HCT116 (cell line): ENCODE measurements around the gene PCNX1. TPM values are rescaled to one million over a fixed set of nuclear protein-coding genes. Genes with fewer than 3 reads are reported as not detected.

Experiments
- ATAC-seq: fragments of 200-7000 bp; cut with Tn5 transposase; 2 replicates; pipeline ENCODE4 v1.9.1; 2020; ENCODE audit warnings: mild to moderate bottlenecking, moderate library complexity
- BruUV-seq: library from RNA; stranded (reverse); fragments of 400-500 nt; replicated peaks from 2 replicates; lab custom pipeline; 2021; lab: Mats Ljungman, UMichigan
- CTCF ChIA-PET: fragments of 300-600 bp; sonication (Branson Sonifier 250); formaldehyde crosslinking; loops from one replicate; lab custom pipeline; 2021; ENCODE audit warnings: antibody characterized with exemption; lab: Charles Lee
- POLR2A ChIA-PET: fragments of 300-600, 350-600 bp; sonication (Branson Sonifier 250); formaldehyde crosslinking; loops from one replicate; lab custom pipeline; 2021; ENCODE audit warnings: antibody characterized with exemption; lab: Charles Lee
- RAD21 ChIA-PET, 2 experiments: fragments of 300-600 bp; sonication (Branson Sonifier 250); formaldehyde crosslinking; loops; one replicate each; lab custom pipeline; 2023; ENCODE audit warnings: low total read pairs in 2 of 2; ENCODE audit not compliant: uncharacterized antibody in 2 of 2, unreplicated experiment in 2 of 2, low non-redundant PET in 1 of 2; lab: Charles Lee
- DNase-seq: peaks from one replicate; pipeline ENCODE4 v3.0.0-alpha.2; 2010; ENCODE audit warnings: low read depth, low spot score
- H2AFZ ChIP-seq: fragments of 200-600 bp; shearing (Covaris generic), sonication (generic); 2 replicates; pipeline ENCODE4 v1.6.1; 2017; ENCODE audit warnings: low read depth, mixed run types, mixed read lengths, antibody characterized with exemption, low read length; ENCODE audit not compliant: poor library complexity, severe bottlenecking
- H3K27ac ChIP-seq: 2 replicates; pipeline ENCODE4 v1.5.1; 2012; ENCODE audit warnings: low read depth, low read length
- H3K27me3 ChIP-seq: fragments of 200-600 bp; sonication (generic); 2 replicates; pipeline ENCODE4 v1.6.1; 2016; ENCODE audit warnings: mixed run types, low read length, mixed read lengths; ENCODE audit not compliant: insufficient read depth
- H3K36me3 ChIP-seq, 2 experiments: fragments of 200-500 bp in 1 of 2; fragments of 200-600 bp in 1 of 2; sonication (Bioruptor generic) in 1 of 2; sonication (generic) in 1 of 2; 2 replicates each; pipeline versions ENCODE4 v1.5.1 to v1.6.1; 2014 to 2016; ENCODE audit warnings: low read length in 2 of 2, inconsistent platforms in 1 of 2, mixed read lengths in 1 of 2, mixed run types in 1 of 2; ENCODE audit not compliant: insufficient read depth in 2 of 2, control insufficient read depth in 1 of 2
- H3K4me1 ChIP-seq, 2 experiments: fragments of 200-600 bp in 1 of 2; sonication (generic) in 1 of 2; 2 replicates each; pipeline versions ENCODE4 v1.5.1 to v1.6.1; 2012 to 2017; ENCODE audit warnings: low read length in 2 of 2, inconsistent platforms in 1 of 2, mild to moderate bottlenecking in 1 of 2, mixed read lengths in 1 of 2, mixed run types in 1 of 2, moderate library complexity in 1 of 2; ENCODE audit not compliant: insufficient read depth in 2 of 2, control insufficient read depth in 1 of 2
- H3K4me2 ChIP-seq: fragments of 200-600 bp; sonication (generic); 2 replicates; pipeline ENCODE4 v1.6.1; 2017; ENCODE audit warnings: mixed run types, low read length, mixed read lengths
- H3K4me3 ChIP-seq, 2 experiments: fragments of 200-600 bp in 1 of 2; sonication (generic) in 1 of 2; replicated peaks in 1 of 2; 2 replicates each; pipeline ENCODE4 v1.5.1; 2011 to 2016; ENCODE audit warnings: low read length in 2 of 2, control low read depth in 1 of 2, low read depth in 1 of 2, mild to moderate bottlenecking in 1 of 2, mixed read lengths in 1 of 2, mixed run types in 1 of 2
- H3K79me2 ChIP-seq: fragments of 200-600 bp; sonication (generic); 2 replicates; pipeline ENCODE4 v1.6.1; 2017; ENCODE audit warnings: mild to moderate bottlenecking, mixed run types, low read length, moderate library complexity, mixed read lengths; ENCODE audit not compliant: insufficient read depth
- H3K9ac ChIP-seq: fragments of 200-600 bp; sonication (generic); 2 replicates; pipeline ENCODE4 v1.6.1; 2016; ENCODE audit warnings: low read length, mixed read lengths
- H3K9me2 ChIP-seq: fragments of 200-600 bp; sonication (generic), shearing (Covaris generic); 2 replicates; pipeline ENCODE4 v1.6.1; 2017; ENCODE audit warnings: mixed run types, mild to moderate bottlenecking, moderate library complexity; ENCODE audit not compliant: insufficient read depth
- H3K9me3 ChIP-seq, 2 experiments: fragments of 200-500 bp in 1 of 2; fragments of 200-600 bp in 1 of 2; sonication (Bioruptor generic) in 1 of 2; sonication (generic) in 1 of 2; 2 replicates each; pipeline ENCODE4 v1.6.1; 2014 to 2017; ENCODE audit warnings: low read length in 2 of 2, mixed read lengths in 2 of 2, inconsistent platforms in 1 of 2, low read depth in 1 of 2, mild to moderate bottlenecking in 1 of 2, mixed run types in 1 of 2, moderate library complexity in 1 of 2; ENCODE audit not compliant: control insufficient read depth in 1 of 2, insufficient read depth in 1 of 2
- H4K20me1 ChIP-seq: fragments of 200-600 bp; sonication (generic), shearing (Covaris generic); 2 replicates; pipeline ENCODE4 v1.6.1; 2017; ENCODE audit warnings: mixed run types, mild to moderate bottlenecking, moderate library complexity; ENCODE audit not compliant: insufficient read depth
- CEBPB ChIP-seq: IDR thresholded peaks from 2 replicates; pipeline ENCODE4 v1.6.1; 2012; ENCODE audit warnings: low read depth
- CTCF ChIP-seq, 3 experiments: fragments of 200-600 bp in 1 of 3; sonication (generic) in 1 of 3; IDR thresholded peaks in 2 of 3; conservative IDR thresholded peaks in 1 of 3; 2 replicates each; pipeline ENCODE4 v1.5.1; 2012 to 2017; ENCODE audit warnings: low read depth in 2 of 3, low read length in 2 of 3, antibody characterized with exemption in 1 of 3, borderline replicate concordance in 1 of 3, control low read depth in 1 of 3, mild to moderate bottlenecking in 1 of 3, mixed read lengths in 1 of 3, mixed run types in 1 of 3, moderate library complexity in 1 of 3; ENCODE audit not compliant: insufficient read depth in 1 of 3
- EGR1 ChIP-seq: IDR thresholded peaks from 2 replicates; pipeline ENCODE4 v1.6.1; 2012; ENCODE audit warnings: low read depth
- ELF1 ChIP-seq: IDR thresholded peaks from 2 replicates; pipeline ENCODE4 v1.6.1; 2012; ENCODE audit warnings: low read depth, borderline replicate concordance
- EZH2 ChIP-seq: fragments of 200-600 bp; sonication (generic); IDR thresholded peaks from 2 replicates; pipeline ENCODE4 v1.6.1; 2017; ENCODE audit warnings: antibody characterized with exemption, mixed run types
- EZH2phosphoT487 ChIP-seq: fragments of 200-600 bp; IDR thresholded peaks from 2 replicates; pipeline ENCODE4 v1.6.1; 2018; ENCODE audit warnings: antibody characterized with exemption, borderline replicate concordance
- FOSL1 ChIP-seq: IDR thresholded peaks from 2 replicates; pipeline ENCODE4 v1.6.1; 2012; ENCODE audit warnings: low read depth
- JUND ChIP-seq: IDR thresholded peaks from 2 replicates; pipeline ENCODE4 v1.6.1; 2012
- MAX ChIP-seq: IDR thresholded peaks from 2 replicates; pipeline ENCODE4 v1.6.1; 2012
- POLR2A ChIP-seq: IDR thresholded peaks from 2 replicates; pipeline ENCODE4 v1.7.0; 2011; ENCODE audit warnings: borderline replicate concordance; ENCODE audit not compliant: insufficient read depth, insufficient read length; ENCODE audit errors: extremely low read depth
- POLR2AphosphoS5 ChIP-seq: IDR thresholded peaks from 2 replicates; pipeline ENCODE4 v1.6.1; 2011; ENCODE audit warnings: mild to moderate bottlenecking, low read depth, low read length, moderate library complexity
- RAD21 ChIP-seq: IDR thresholded peaks from 2 replicates; pipeline ENCODE4 v1.6.1; 2012; ENCODE audit warnings: low read depth, mild to moderate bottlenecking
- REST ChIP-seq: IDR thresholded peaks from 2 replicates; pipeline ENCODE4 v1.6.1; 2012; ENCODE audit warnings: low read depth
- SIN3A ChIP-seq: IDR thresholded peaks from 2 replicates; pipeline ENCODE4 v1.6.1; 2012; ENCODE audit warnings: low read depth
- SP1 ChIP-seq: IDR thresholded peaks from 2 replicates; pipeline ENCODE4 v1.6.1; 2012; ENCODE audit warnings: low read depth
- SRF ChIP-seq: IDR thresholded peaks from 2 replicates; pipeline ENCODE4 v1.6.1; 2012; ENCODE audit warnings: low read depth
- TCF7L2 ChIP-seq: IDR thresholded peaks from 2 replicates; pipeline ENCODE4 v1.7.0; 2011; ENCODE audit warnings: borderline replicate concordance, inconsistent platforms; ENCODE audit not compliant: insufficient read depth, insufficient read length; ENCODE audit errors: extremely low read depth
- YY1 ChIP-seq: IDR thresholded peaks from 2 replicates; pipeline ENCODE4 v1.6.1; 2011; ENCODE audit warnings: low read length, low read depth, moderate library complexity, mild to moderate bottlenecking; ENCODE audit not compliant: insufficient replicate concordance; ENCODE audit errors: extremely low read depth
- ZBTB33 ChIP-seq: IDR thresholded peaks from 2 replicates; pipeline ENCODE4 v1.6.1; 2011; ENCODE audit warnings: mild to moderate bottlenecking, low read length, moderate library complexity; ENCODE audit not compliant: insufficient replicate concordance; ENCODE audit errors: extremely low read depth
- ZFX ChIP-seq: fragments of 450-650 bp; IDR thresholded peaks from 2 replicates; pipeline ENCODE4 v1.6.1; 2017
- ZNF274 ChIP-seq: fragments of 200-500 bp; sonication (Bioruptor generic); IDR thresholded peaks from 2 replicates; pipeline ENCODE4 v1.6.1; 2014; ENCODE audit warnings: mild to moderate bottlenecking, low read depth, low read length, inconsistent platforms
- intact Hi-C: fragments of 100-400 bp; cut with micrococcal nuclease; formaldehyde crosslinking; loops from 2 replicates; pipeline ENCODE4 v1.10.0; 2022
- total RNA-seq: library from RNA; stranded (reverse); gene quantifications from one replicate; pipeline ENCODE4 v1.2.1, GENCODE V29; 2021; ENCODE audit not compliant: unreplicated experiment

PCNX1 gene
- total RNA-seq, 1 experiment from 2014 or later = 52.2 TPM

GRCh38 chr14:71029236-71029781, 122.0 kb downstream of the PCNX1 start:
- ChIA-PET POLR2A (no interaction called here), RAD21 (no interaction called here), CTCF (interaction anchor here (1.4 kb wide), 1 partner anchor 21 kb away, joined by 5 read pairs; no protein-coding TSS in a partner anchor)
- no peak overlapping the region for H3K4me3 ChIP-seq
- ATAC-seq = peak; percentile 63
- no TSS peak for BruUV-seq
- H4K20me1 ChIP-seq = no peaks in the 10 kb centered on the region
- H2AFZ ChIP-seq = no peak overlapping the region
- no peak overlapping the region for H3K9ac ChIP-seq
- H3K27me3 ChIP-seq = no peaks in the 10 kb centered on the region
- peaks cover 3% of the 10 kb centered on the region in 2 experiments; a peak in 1 of 4 replicates for H3K36me3 ChIP-seq
- H3K9me3 ChIP-seq = no peaks in the 10 kb centered on the region
- H3K4me2 ChIP-seq = no peak overlapping the region
- H3K79me2 ChIP-seq = no peaks in the 10 kb centered on the region
- peak; percentile 7 for DNase-seq
- no peaks in the 10 kb centered on the region for H3K9me2 ChIP-seq
- H3K27ac ChIP-seq = peak overlapping the region; percentile 77; the same call in 1 of the 2 replicates
- intact Hi-C loops = no loop called here
- H3K4me1 ChIP-seq = peaks cover 12 to 33% of the 10 kb centered on the region in 2 experiments
- peak; percentile 61; the same call in 1 of the 2 replicates for TF ChIP-seq JUND
- no peak for TF ChIP-seq YY1
- TF ChIP-seq SP1 = peak; percentile 72
- no peak for TF ChIP-seq EGR1
- no peak for TF ChIP-seq CTCF (IDR thresholded peaks at IDR 0.05 in 2 of 3, conservative IDR thresholded peaks at IDR 0.05 in 1 of 3; ENCODE audit: borderline replicate concordance in 1 of 3, insufficient read depth in 1 of 3, low read depth in 2 of 3, low read length in 2 of 3)
- no peak for TF ChIP-seq TCF7L2
- TF ChIP-seq SIN3A = no peak
- TF ChIP-seq MAX = no peak; the same call in 1 of the 2 replicates
- no peak for TF ChIP-seq REST
- TF ChIP-seq POLR2AphosphoS5 = no peak
- no peak for TF ChIP-seq ZFX
- TF ChIP-seq EZH2 = no peak
- TF ChIP-seq SRF = no peak
- no peak for TF ChIP-seq RAD21
- peak; percentile 41; the same call in 1 of the 2 replicates for TF ChIP-seq FOSL1
- no peak for TF ChIP-seq ZNF274
- TF ChIP-seq POLR2A = no peak
- TF ChIP-seq CEBPB = peak; percentile 36; the same call in 1 of the 2 replicates
- TF ChIP-seq EZH2phosphoT487 = no peak
- TF ChIP-seq ZBTB33 = no peak
- TF ChIP-seq ELF1 = no peak
